ENCODE measurements around the gene SETD3.

SETD3 gene

DNA sequence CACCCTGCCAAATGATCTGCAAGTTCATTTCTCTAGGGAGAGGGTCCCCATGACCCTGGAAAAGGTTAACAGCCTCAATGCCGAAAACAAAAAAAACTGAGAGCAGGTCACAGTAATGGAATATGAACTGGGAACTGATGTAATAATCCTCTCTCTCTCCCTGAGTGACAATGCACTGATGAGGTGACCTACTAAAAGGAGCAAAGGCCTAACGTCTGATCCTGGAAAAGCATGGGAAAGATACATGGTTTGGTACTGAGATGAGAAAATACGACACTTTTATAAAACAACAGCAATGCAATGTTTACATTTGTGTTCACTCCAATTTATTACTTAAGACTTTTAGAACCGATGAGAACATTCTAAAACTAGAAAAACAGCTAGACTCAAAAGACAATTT is 27.7 kb downstream of the SETD3 start:
- DNase-seq (ENCODE audit: low read depth, low spot score): no peak
- Histone ChIP-seq H3K4me3 (ENCODE audit: insufficient read length, low read depth) (no peak overlapping the region), H3K9me3 (ENCODE audit: insufficient read depth, low read length) (no peaks in the 10 kb centered on the region), H3K9ac (ENCODE audit: insufficient read length, low read depth) (no peak overlapping the region), H3K27me3 (ENCODE audit: insufficient read depth, insufficient read length) (no peaks in the 10 kb centered on the region), H3K36me3 (ENCODE audit: insufficient read depth, insufficient read length, low read length) (peaks cover 50% of the 10 kb centered on the region), H3K4me1 (ENCODE audit: insufficient read depth, insufficient read length) (no peaks in the 10 kb centered on the region)
- TF ChIP-seq ZNF274 (IDR thresholded peaks at IDR 0.05; ENCODE audit: low read depth, low read length) (no peak), YY1 (IDR thresholded peaks at IDR 0.05; ENCODE audit: insufficient read depth, insufficient read length) (no peak), SUZ12 (IDR thresholded peaks at IDR 0.05; ENCODE audit: extremely low read depth, insufficient read depth, insufficient read length) (no peak)

DNA sequence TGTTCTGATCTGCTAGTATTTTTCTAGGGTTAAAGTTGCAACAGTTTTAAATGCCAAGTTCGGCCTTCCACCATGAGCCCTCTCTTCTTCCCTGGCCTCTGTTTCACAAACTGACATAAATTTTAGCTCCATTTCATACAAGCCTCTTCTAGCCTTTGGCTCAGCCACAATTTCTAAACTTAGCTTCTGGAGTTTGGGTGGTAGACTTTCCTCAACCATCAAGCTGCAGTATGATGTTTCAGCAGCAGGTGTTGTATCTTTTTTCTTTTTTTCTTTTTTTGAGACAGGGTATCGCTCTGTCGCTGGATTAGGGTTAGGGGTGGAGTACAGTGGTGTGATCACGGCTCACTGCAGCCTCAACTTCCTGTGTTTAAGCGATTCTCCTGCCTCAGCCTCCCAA is 29.4 kb downstream of the SETD3 start:
- Histone ChIP-seq H3K9ac (ENCODE audit: insufficient read length, low read depth) (no peak overlapping the region), H3K4me1 (ENCODE audit: insufficient read depth, insufficient read length) (no peaks in the 10 kb centered on the region), H3K36me3 (ENCODE audit: insufficient read depth, insufficient read length, low read length) (peaks cover 51% of the 10 kb centered on the region), H3K4me3 (ENCODE audit: insufficient read length, low read depth) (no peak overlapping the region), H3K9me3 (ENCODE audit: insufficient read depth, low read length) (no peaks in the 10 kb centered on the region), H3K27me3 (ENCODE audit: insufficient read depth, insufficient read length) (no peaks in the 10 kb centered on the region)
- TF ChIP-seq SUZ12 (IDR thresholded peaks at IDR 0.05; ENCODE audit: extremely low read depth, insufficient read depth, insufficient read length): no peak
- no peak for TF ChIP-seq ZNF274 (IDR thresholded peaks at IDR 0.05; ENCODE audit: low read depth, low read length)
- no peak for TF ChIP-seq YY1 (IDR thresholded peaks at IDR 0.05; ENCODE audit: insufficient read depth, insufficient read length)
- no peak for DNase-seq (ENCODE audit: low read depth, low spot score)

DNA sequence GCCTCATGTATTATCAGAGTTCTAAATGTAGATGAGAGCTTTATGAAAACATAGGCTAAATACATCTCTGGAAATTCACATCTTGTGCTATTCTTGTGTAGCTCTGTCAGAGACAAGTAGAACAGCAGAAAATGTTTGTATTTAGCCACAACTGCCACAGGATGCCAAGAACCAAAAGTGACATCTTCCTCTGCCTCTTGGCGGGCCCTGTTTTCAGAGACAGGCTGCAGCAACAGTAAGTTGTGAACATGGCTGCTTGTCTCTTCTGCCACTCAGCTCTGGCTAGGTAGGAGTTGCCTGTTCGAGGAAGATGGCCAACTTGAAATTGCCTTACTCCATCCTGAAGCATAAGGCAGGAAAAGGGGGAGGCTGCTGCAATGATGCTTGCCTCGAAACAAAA is 30.4 kb downstream of the SETD3 start:
- H3K4me1 ChIP-seq (ENCODE audit: insufficient read depth, insufficient read length): no peaks in the 10 kb centered on the region
- no peak overlapping the region for H3K9ac ChIP-seq (ENCODE audit: insufficient read length, low read depth)
- H3K27me3 ChIP-seq (ENCODE audit: insufficient read depth, insufficient read length): no peaks in the 10 kb centered on the region
- TF ChIP-seq SUZ12 (IDR thresholded peaks at IDR 0.05; ENCODE audit: extremely low read depth, insufficient read depth, insufficient read length) (no peak), ZNF274 (IDR thresholded peaks at IDR 0.05; ENCODE audit: low read depth, low read length) (no peak), YY1 (IDR thresholded peaks at IDR 0.05; ENCODE audit: insufficient read depth, insufficient read length) (no peak)
- peaks cover 47% of the 10 kb centered on the region for H3K36me3 ChIP-seq (ENCODE audit: insufficient read depth, insufficient read length, low read length)
- H3K4me3 ChIP-seq (ENCODE audit: insufficient read length, low read depth): no peak overlapping the region
- no peak for DNase-seq (ENCODE audit: low read depth, low spot score)
- no peaks in the 10 kb centered on the region for H3K9me3 ChIP-seq (ENCODE audit: insufficient read depth, low read length)

DNA sequence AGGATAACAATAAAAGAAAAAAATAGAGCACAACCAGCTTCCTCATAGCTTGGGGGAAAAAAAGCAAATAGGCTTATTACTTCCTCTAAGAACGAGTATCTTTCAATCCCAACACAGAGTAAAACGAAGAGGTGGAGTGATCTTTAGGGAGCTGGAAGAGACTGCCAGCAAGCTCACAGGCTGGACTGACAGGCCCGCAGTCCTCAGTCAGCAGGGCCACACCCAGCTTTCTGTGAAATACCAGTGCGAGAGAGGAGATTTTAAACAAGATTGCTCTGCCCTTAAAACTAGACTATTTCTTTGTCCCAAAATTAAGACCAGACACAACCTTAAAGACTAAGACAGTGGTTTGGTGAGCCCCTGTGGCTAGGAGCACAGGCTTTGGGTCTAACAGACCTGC is 32.9 kb downstream of the SETD3 start:
- no peak overlapping the region for H3K4me3 ChIP-seq (ENCODE audit: insufficient read length, low read depth)
- no peak overlapping the region for H3K9ac ChIP-seq (ENCODE audit: insufficient read length, low read depth)
- TF ChIP-seq ZNF274 (IDR thresholded peaks at IDR 0.05; ENCODE audit: low read depth, low read length) (no peak), SUZ12 (IDR thresholded peaks at IDR 0.05; ENCODE audit: extremely low read depth, insufficient read depth, insufficient read length) (no peak), YY1 (IDR thresholded peaks at IDR 0.05; ENCODE audit: insufficient read depth, insufficient read length) (no peak)
- H3K4me1 ChIP-seq (ENCODE audit: insufficient read depth, insufficient read length): no peaks in the 10 kb centered on the region
- no peak for DNase-seq (ENCODE audit: low read depth, low spot score)
- H3K27me3 ChIP-seq (ENCODE audit: insufficient read depth, insufficient read length): no peaks in the 10 kb centered on the region
- H3K9me3 ChIP-seq (ENCODE audit: insufficient read depth, low read length): 0 out of 2 replicates have a peak, but pooled peaks cover under 1% of the 10 kb centered on the region
- H3K36me3 ChIP-seq (ENCODE audit: insufficient read depth, insufficient read length, low read length): peaks cover 44% of the 10 kb centered on the region

DNA sequence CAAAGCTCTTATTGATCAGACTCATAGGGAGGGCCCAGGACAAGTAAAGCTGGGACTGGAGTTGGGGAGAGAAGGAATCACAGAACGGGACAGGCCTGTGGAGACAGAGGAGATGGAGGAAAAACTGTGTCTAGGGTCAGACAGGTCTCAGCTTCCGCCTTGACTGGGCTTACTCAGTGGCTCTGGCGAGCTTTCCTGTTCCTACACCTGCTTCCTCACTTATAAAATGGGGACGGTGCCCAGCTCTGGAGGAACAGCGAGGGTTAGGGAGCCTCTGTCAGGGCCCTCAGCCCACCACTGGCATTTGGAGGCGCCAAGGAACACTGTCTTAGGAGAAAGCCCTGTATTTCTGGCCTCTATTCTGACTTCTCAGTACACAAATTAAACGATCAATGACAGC is 34.7 kb downstream of the SETD3 start:
- Histone ChIP-seq H3K27me3 (ENCODE audit: insufficient read depth, insufficient read length) (no peaks in the 10 kb centered on the region), H3K4me3 (ENCODE audit: insufficient read length, low read depth) (no peak overlapping the region), H3K36me3 (ENCODE audit: insufficient read depth, insufficient read length, low read length) (peaks cover 49% of the 10 kb centered on the region), H3K9me3 (ENCODE audit: insufficient read depth, low read length) (0 out of 2 replicates have a peak, but pooled peaks cover 4% of the 10 kb centered on the region), H3K4me1 (ENCODE audit: insufficient read depth, insufficient read length) (no peaks in the 10 kb centered on the region), H3K9ac (ENCODE audit: insufficient read length, low read depth) (no peak overlapping the region)
- TF ChIP-seq ZNF274 (IDR thresholded peaks at IDR 0.05; ENCODE audit: low read depth, low read length) (no peak), SUZ12 (IDR thresholded peaks at IDR 0.05; ENCODE audit: extremely low read depth, insufficient read depth, insufficient read length) (no peak), YY1 (IDR thresholded peaks at IDR 0.05; ENCODE audit: insufficient read depth, insufficient read length) (no peak)
- DNase-seq (ENCODE audit: low read depth, low spot score): no peak

DNA sequence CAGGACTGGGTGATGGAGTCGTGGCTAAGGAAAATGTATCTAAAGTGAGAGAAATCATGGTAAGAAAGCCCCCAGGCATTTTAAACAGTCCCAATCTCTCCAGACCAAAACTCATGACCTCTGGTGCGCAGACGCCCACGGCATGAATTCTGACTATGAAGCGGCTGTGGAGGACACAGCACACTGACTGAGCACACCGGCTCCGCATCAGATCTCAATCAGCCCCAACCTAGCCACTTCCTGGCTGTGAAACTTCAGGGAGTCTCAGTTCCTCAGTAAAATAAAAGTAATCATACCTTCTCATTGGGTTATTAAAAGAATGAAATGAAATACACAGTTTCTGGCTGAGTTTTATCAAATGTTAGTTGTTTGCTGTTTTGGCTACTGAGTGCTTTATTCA is 38.7 kb downstream of the SETD3 start:
- H3K4me1 ChIP-seq (ENCODE audit: insufficient read depth, insufficient read length): no peaks in the 10 kb centered on the region
- TF ChIP-seq ZNF274 (IDR thresholded peaks at IDR 0.05; ENCODE audit: low read depth, low read length): no peak
- TF ChIP-seq SUZ12 (IDR thresholded peaks at IDR 0.05; ENCODE audit: extremely low read depth, insufficient read depth, insufficient read length): no peak
- no peak for TF ChIP-seq YY1 (IDR thresholded peaks at IDR 0.05; ENCODE audit: insufficient read depth, insufficient read length)
- no peaks in the 10 kb centered on the region for H3K27me3 ChIP-seq (ENCODE audit: insufficient read depth, insufficient read length)
- no peak overlapping the region for H3K4me3 ChIP-seq (ENCODE audit: insufficient read length, low read depth)
- no peak overlapping the region for H3K9ac ChIP-seq (ENCODE audit: insufficient read length, low read depth)
- H3K9me3 ChIP-seq (ENCODE audit: insufficient read depth, low read length): 0 out of 2 replicates have a peak, but pooled peaks cover 4% of the 10 kb centered on the region
- DNase-seq (ENCODE audit: low read depth, low spot score): no peak
- peaks cover 43% of the 10 kb centered on the region for H3K36me3 ChIP-seq (ENCODE audit: insufficient read depth, insufficient read length, low read length)

DNA sequence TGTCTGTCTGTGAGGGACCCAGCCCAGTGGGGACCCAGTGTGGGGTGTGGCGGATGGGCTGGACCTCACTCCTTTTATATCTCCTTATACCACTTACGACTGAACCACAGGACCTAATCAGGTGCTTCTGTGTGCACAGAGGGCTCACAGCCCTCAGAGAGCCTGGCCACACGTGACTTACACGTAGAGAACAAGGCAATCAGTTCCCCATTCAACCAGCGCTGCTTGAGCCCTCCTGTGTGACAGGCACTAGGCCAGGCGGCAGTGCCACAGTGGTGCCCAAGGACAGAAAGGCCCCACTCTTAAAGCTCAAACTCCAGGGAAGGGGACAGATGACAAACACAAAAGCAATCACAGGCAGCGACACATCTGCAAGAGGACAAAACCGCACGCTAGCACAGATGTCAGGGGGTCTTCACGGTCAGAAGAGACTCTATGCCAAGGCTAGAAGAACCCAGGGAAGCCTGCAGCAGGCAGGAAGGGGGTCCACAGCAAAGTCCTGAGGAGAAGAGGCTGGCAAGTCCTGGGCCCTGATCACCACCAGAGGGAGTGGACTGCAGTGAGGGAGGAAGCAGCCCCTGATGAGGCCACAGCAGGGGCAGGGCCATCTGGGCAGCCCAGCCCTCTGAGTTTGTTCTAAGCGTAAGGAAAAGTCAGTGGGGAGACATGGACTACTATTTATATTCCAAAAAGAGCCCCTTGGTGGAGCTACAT is 39.3 kb downstream of the SETD3 start:
- no peak for DNase-seq (ENCODE audit: low read depth, low spot score)
- no peak for TF ChIP-seq SUZ12 (IDR thresholded peaks at IDR 0.05; ENCODE audit: extremely low read depth, insufficient read depth, insufficient read length)
- TF ChIP-seq ZNF274 (IDR thresholded peaks at IDR 0.05; ENCODE audit: low read depth, low read length): no peak
- no peak for TF ChIP-seq YY1 (IDR thresholded peaks at IDR 0.05; ENCODE audit: insufficient read depth, insufficient read length)
- Histone ChIP-seq H3K27me3 (ENCODE audit: insufficient read depth, insufficient read length) (no peaks in the 10 kb centered on the region), H3K4me1 (ENCODE audit: insufficient read depth, insufficient read length) (no peaks in the 10 kb centered on the region), H3K9ac (ENCODE audit: insufficient read length, low read depth) (no peak overlapping the region), H3K4me3 (ENCODE audit: insufficient read length, low read depth) (no peak overlapping the region), H3K36me3 (ENCODE audit: insufficient read depth, insufficient read length, low read length) (peaks cover 41% of the 10 kb centered on the region), H3K9me3 (ENCODE audit: insufficient read depth, low read length) (0 out of 2 replicates have a peak, but pooled peaks cover 4% of the 10 kb centered on the region)

Data from NT2/D1 (cell line).